T-helper 17 cell (primary cell): Measurements from ENCODE around the gene YES1. TPM values are rescaled to one million over a fixed set of nuclear protein-coding genes. Genes with fewer than 3 reads are reported as not detected.

Experiments used
- ATAC-seq: fragments of 150-1000 bp; cut with Tn5 transposase; 2 replicates; pipeline ENCODE4 v1.10.0; 2021; ENCODE audit warnings: mild to moderate bottlenecking, moderate library complexity
- DNase-seq, 3 donors: peaks; one replicate each; pipeline versions ENCODE4 v3.0.0 to v3.0.0-alpha.2; 2020 to 2021
- H3K9me3 ChIP-seq: one replicate; pipeline ENCODE4 v1.7.0; 2013; ENCODE audit warnings: low read length, mild to moderate bottlenecking; ENCODE audit not compliant: control insufficient read depth, poor library complexity, severe bottlenecking
- H3K27ac Mint-ChIP-seq: one replicate; pipeline ENCODE4 v1.8.0; 2022; ENCODE audit warnings: mild to moderate bottlenecking, moderate library complexity, mixed read lengths
- H3K27me3 Mint-ChIP-seq: one replicate; pipeline ENCODE4 v1.8.0; 2022; ENCODE audit warnings: mixed read lengths
- H3K36me3 Mint-ChIP-seq: one replicate; pipeline ENCODE4 v1.8.0; 2022; ENCODE audit warnings: low read depth, mixed read lengths
- H3K4me1 Mint-ChIP-seq: one replicate; pipeline ENCODE4 v1.8.0; 2022; ENCODE audit warnings: mild to moderate bottlenecking, mixed read lengths
- H3K4me3 Mint-ChIP-seq: one replicate; pipeline ENCODE4 v1.8.0; 2022; ENCODE audit warnings: mild to moderate bottlenecking, moderate library complexity, mixed read lengths
- total RNA-seq, 4 donors: library from RNA in 2 of 4; stranded (reverse) in 2 of 4; gene quantifications; one replicate each; pipeline ENCODE4 v1.2.3 and lab custom pipeline; 2022 to 2026

The YES1 gene
- total RNA-seq, 2 donors from 2014 or later: 6.9 to 7.1 TPM

DNA sequence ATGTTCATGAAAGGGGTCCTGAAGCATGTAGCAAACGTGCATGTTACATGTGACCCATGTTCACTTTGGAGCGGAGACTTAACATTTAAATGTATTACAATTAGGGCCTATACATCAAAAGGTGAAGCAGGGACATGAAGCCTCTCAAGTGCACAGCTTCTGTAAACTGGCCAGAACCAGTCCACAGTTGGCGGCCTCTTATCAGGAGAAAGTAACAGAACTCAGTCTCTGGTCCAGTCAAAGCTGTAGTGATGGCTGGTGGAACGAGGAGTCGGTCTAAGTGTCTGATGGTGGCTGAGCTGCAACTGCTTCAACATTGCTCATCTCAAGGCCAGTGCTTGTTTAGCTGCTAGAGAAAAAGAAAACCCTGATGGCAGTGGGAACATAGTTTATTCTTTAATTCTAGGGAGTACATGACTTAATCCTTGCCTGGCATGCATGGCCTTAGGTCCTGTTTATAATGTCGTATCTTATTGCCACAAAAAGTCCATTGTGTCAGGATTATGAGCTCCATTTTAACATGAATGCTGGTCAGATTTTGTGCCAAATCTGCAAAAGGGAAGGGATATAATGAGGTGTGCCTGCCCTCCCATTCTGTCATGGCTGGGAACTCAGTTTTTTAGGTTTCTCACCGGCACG is 22.2 kb upstream of the YES1 start:
- H3K36me3 Mint-ChIP-seq: peaks cover 2% of the 10 kb centered on the region
- H3K9me3 ChIP-seq: no peaks in the 10 kb centered on the region
- H3K27me3 Mint-ChIP-seq: peaks cover 11% of the 10 kb centered on the region
- H3K4me1 Mint-ChIP-seq: peaks cover 24% of the 10 kb centered on the region
- ATAC-seq: no peak
- no peak overlapping the region for H3K27ac Mint-ChIP-seq
- H3K4me3 Mint-ChIP-seq: no peak overlapping the region
- no peak for DNase-seq

DNA sequence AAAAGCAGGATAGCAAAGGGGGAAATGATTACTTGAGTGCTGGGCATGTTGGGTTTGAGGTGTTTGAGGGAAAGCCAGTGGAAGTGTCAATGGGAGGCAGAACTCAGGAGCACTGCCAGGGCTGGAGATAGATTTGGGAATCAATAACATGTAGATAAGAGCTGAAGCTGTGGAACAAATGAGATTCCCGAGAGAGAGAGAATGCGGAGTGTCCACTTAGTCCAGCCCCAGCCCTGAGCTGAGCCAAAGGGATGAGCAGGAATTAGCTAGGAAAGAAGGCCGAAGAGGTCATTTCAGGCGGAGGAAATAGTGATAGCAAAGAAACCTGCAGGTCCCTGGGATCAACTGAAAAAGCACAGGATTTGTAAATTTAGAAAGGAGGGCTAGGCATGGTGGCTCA is 21.2 kb upstream of the YES1 start:
- H3K9me3 ChIP-seq: no peaks in the 10 kb centered on the region
- Mint-ChIP-seq H3K27ac (no peak overlapping the region), H3K27me3 (peaks cover 11% of the 10 kb centered on the region), H3K36me3 (peaks cover 2% of the 10 kb centered on the region), H3K4me1 (peaks cover 21% of the 10 kb centered on the region), H3K4me3 (peak overlapping the region; percentile 63)
- ATAC-seq (no peak), DNase-seq (no peak)

DNA sequence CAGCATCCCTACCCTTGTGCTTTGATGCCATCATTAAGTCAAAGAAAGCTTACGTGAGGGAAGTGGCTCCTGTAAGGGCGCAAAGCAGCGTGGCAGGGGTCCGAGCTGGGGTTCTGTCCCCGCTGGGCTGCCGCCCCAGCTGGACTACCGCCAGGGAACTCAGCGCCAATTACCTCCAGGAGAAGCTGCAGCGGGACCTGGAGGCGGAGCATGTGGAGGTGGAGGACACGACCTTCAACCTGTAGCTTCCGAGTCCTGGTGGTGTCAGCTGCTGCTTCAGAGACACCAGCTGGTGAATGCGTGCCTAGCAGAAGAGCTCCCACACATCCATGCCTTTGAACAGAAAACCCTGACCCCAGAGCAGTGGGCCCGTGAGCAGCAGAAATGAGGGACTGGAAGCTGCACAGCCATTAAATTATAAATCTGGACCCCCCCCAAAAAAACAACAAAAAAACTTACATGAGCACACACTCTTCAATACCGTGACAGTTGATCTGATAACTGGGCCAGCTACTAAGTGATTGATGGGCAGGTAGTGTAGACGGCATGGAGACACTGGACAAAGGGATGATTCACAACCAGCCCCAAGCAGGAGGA is 20.1 kb upstream of the YES1 start:
- H3K27ac Mint-ChIP-seq: no peak overlapping the region
- H3K9me3 ChIP-seq: no peaks in the 10 kb centered on the region
- H3K27me3 Mint-ChIP-seq: peaks cover 6% of the 10 kb centered on the region
- H3K36me3 Mint-ChIP-seq: peaks cover 2% of the 10 kb centered on the region
- peaks cover 21% of the 10 kb centered on the region for H3K4me1 Mint-ChIP-seq
- ATAC-seq: peak; percentile 34
- DNase-seq: no peak
- H3K4me3 Mint-ChIP-seq: no peak overlapping the region

DNA sequence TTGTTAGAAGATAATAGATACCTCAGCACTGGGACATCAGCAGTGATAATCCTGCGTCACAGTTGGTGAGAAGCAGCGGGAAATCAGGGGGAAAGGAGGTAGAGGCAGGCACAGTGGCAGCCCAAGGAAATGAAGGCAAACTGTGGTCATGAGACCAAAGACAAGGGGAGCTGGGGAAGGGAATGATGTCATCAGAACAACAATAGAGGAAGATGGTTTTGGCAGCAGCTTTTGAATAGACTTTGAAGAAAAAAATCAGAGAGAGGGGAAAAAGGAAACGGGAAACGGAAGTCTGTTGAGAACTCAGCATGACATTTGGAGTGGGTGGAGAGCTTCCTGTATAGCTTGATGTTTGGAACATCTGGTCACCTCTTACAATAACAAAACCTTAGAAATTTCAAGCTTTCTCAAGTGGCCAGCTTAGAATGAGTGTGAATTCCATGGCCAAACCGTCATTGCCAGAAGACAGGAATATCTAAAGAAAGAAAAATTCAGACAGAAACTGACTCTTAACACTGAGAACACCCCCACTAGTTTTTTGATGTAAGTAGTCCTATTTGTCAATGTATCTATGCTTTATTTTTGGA is 18.4 kb upstream of the YES1 start:
- Mint-ChIP-seq H3K36me3 (peaks cover 2% of the 10 kb centered on the region), H3K4me1 (peaks cover 20% of the 10 kb centered on the region), H3K27ac (peak overlapping the region; percentile 53), H3K4me3 (peak overlapping the region; percentile 84), H3K27me3 (no peaks in the 10 kb centered on the region)
- DNase-seq (peak in 1 of 3 donors; percentile 11), ATAC-seq (peak; percentile 82)
- no peaks in the 10 kb centered on the region for H3K9me3 ChIP-seq

GRCh38 chr18:829432-829831 is 17.4 kb upstream of the YES1 start:
- DNase-seq (no peak), ATAC-seq (no peak)
- Mint-ChIP-seq H3K36me3 (peaks cover 2% of the 10 kb centered on the region), H3K27ac (no peak overlapping the region), H3K27me3 (no peaks in the 10 kb centered on the region), H3K4me1 (peaks cover 20% of the 10 kb centered on the region), H3K4me3 (no peak overlapping the region)
- no peaks in the 10 kb centered on the region for H3K9me3 ChIP-seq

DNA sequence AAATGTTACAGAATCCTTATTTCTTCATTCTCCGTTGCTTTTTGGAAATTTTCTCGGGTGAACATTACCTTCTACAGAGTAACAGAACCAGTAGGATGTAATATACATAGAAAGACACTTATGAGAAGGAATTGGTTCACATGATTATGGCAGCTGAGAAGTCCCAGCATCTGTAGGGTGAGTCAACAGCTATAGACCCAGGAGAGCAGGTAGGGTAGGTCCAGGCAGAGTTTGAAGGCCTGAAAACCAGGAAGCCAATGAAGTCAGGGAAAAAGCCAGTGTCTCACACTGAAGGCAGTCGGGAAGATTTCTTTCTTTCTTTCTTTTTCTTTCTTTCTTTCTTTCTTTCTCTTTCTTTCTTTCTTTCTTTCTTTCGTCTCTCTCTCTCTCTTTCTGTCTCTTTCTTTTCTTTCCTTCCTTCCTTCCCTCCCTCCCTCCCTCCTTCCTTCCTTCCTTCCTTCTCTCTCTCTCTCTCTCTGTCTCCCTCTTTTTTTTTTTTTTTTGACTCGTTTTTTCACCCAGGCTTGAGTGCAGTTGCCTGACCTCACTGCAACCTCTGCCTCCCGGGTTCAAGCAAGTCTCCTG is 15.1 kb upstream of the YES1 start:
- H3K27me3 Mint-ChIP-seq: peaks cover 12% of the 10 kb centered on the region
- H3K4me1 Mint-ChIP-seq: peaks cover 15% of the 10 kb centered on the region
- no peak overlapping the region for H3K27ac Mint-ChIP-seq
- DNase-seq (no peak), ATAC-seq (no peak)
- H3K4me3 Mint-ChIP-seq: no peak overlapping the region
- H3K36me3 Mint-ChIP-seq: no peaks in the 10 kb centered on the region
- H3K9me3 ChIP-seq: no peaks in the 10 kb centered on the region

- no peaks in the 10 kb centered on the region for H3K9me3 ChIP-seq
- peaks cover 12% of the 10 kb centered on the region for H3K27me3 Mint-ChIP-seq
- ATAC-seq: no peak
- H3K4me3 Mint-ChIP-seq: no peak overlapping the region
- DNase-seq: no peak
- no peaks in the 10 kb centered on the region for H3K36me3 Mint-ChIP-seq
- H3K27ac Mint-ChIP-seq: no peak overlapping the region
- peaks cover 15% of the 10 kb centered on the region for H3K4me1 Mint-ChIP-seq
These were observed 14.0 kb upstream of the YES1 start for GRCh38 chr18:825891-826585.

GRCh38 chr18:824179-824578 is 12.1 kb upstream of the YES1 start:
- H3K36me3 Mint-ChIP-seq: no peaks in the 10 kb centered on the region
- no peaks in the 10 kb centered on the region for H3K9me3 ChIP-seq
- DNase-seq (no peak), ATAC-seq (no peak)
- no peak overlapping the region for H3K4me3 Mint-ChIP-seq
- H3K27me3 Mint-ChIP-seq: peaks cover 12% of the 10 kb centered on the region
- H3K4me1 Mint-ChIP-seq: peaks cover 3% of the 10 kb centered on the region
- H3K27ac Mint-ChIP-seq: no peak overlapping the region

- ATAC-seq: no peak
- H3K4me1 Mint-ChIP-seq: no peaks in the 10 kb centered on the region
These were observed 8.6 kb upstream of the YES1 start for GRCh38 chr18:820591-821165.

DNA sequence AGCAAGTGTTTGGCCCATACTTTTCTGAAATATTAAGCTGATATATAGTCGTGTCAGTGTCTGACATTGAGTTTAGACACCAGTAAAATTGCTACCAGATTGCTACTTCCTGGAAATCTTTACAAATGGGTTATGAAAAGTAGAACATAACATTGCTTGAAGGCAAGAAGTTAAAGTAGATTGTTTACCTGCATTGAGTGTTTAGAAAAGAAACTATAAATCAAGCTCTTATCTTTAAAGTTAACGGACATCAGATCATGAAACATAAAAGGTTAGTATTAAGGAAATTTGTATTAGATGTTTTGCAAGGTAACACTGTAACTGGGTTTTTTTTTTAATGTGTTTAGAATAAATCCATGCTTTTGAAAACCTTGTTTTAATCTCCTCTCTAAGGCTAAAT is 4.8 kb upstream of the YES1 start:
- Mint-ChIP-seq H3K4me3 (no peak overlapping the region), H3K27me3 (no peaks in the 10 kb centered on the region), H3K36me3 (peaks cover 4% of the 10 kb centered on the region), H3K4me1 (peaks cover 15% of the 10 kb centered on the region), H3K27ac (no peak overlapping the region)
- ATAC-seq: no peak
- no peak for DNase-seq
- no peaks in the 10 kb centered on the region for H3K9me3 ChIP-seq

More at GRCh38 chr18:820591-821165, 8.6 kb upstream of the YES1 start:
- Mint-ChIP-seq H3K27ac (no peak overlapping the region), H3K4me3 (no peak overlapping the region), H3K27me3 (peaks cover 12% of the 10 kb centered on the region), H3K36me3 (no peaks in the 10 kb centered on the region)
- no peak for DNase-seq
- H3K9me3 ChIP-seq: no peaks in the 10 kb centered on the region

GRCh38 chr18:816088-816653 is 4.1 kb upstream of the YES1 start:
- Mint-ChIP-seq H3K36me3 (peaks cover 4% of the 10 kb centered on the region), H3K4me3 (no peak overlapping the region), H3K27me3 (no peaks in the 10 kb centered on the region), H3K27ac (no peak overlapping the region), H3K4me1 (peaks cover 17% of the 10 kb centered on the region)
- H3K9me3 ChIP-seq: no peaks in the 10 kb centered on the region
- ATAC-seq: no peak
- DNase-seq: no peak

GRCh38 chr18:815353-815752 is 3.3 kb upstream of the YES1 start:
- Mint-ChIP-seq H3K4me1 (peaks cover 18% of the 10 kb centered on the region), H3K4me3 (no peak overlapping the region), H3K27me3 (no peaks in the 10 kb centered on the region), H3K27ac (no peak overlapping the region), H3K36me3 (peaks cover 4% of the 10 kb centered on the region)
- no peaks in the 10 kb centered on the region for H3K9me3 ChIP-seq
- ATAC-seq (no peak), DNase-seq (no peak)
